HUES64 (cell line): ENCODE data around the gene LRP6.

Experiments
- H3K27ac ChIP-seq: 2 replicates; pipeline ENCODE4 v1.7.0; 2013; ENCODE audit warnings: low read depth, low read length, inconsistent platforms
- H3K27me3 ChIP-seq: 2 replicates; pipeline ENCODE4 v1.6.1; 2013; ENCODE audit warnings: mild to moderate bottlenecking, low read length; ENCODE audit not compliant: insufficient read depth
- H3K36me3 ChIP-seq: 2 replicates; pipeline ENCODE4 v1.6.1; 2013; ENCODE audit warnings: mild to moderate bottlenecking, low read length; ENCODE audit not compliant: insufficient read depth
- H3K4me1 ChIP-seq: 2 replicates; pipeline ENCODE4 v1.6.1; 2013; ENCODE audit warnings: mild to moderate bottlenecking, low read length, moderate library complexity; ENCODE audit not compliant: insufficient read depth
- H3K4me3 ChIP-seq: 2 replicates; pipeline ENCODE4 v1.5.1; 2013; ENCODE audit warnings: mild to moderate bottlenecking, low read length, moderate library complexity
- H3K9ac ChIP-seq: 2 replicates; pipeline ENCODE4 v1.6.1; 2013; ENCODE audit warnings: mild to moderate bottlenecking, low read depth, low read length
- H3K9me3 ChIP-seq: 2 replicates; pipeline ENCODE4 v1.6.1; 2013; ENCODE audit warnings: low read depth, low read length; ENCODE audit not compliant: insufficient read depth
- WGBS: fragments of 150-250, 120-280 bp; methylation state at CpG from one replicate; pipeline ENCODE4 v1.1.7; 2013; ENCODE audit warnings: missing lambda C conversion rate; 5-methylcytosine and 5-hydroxymethylcytosine counted together

LRP6 gene

DNA sequence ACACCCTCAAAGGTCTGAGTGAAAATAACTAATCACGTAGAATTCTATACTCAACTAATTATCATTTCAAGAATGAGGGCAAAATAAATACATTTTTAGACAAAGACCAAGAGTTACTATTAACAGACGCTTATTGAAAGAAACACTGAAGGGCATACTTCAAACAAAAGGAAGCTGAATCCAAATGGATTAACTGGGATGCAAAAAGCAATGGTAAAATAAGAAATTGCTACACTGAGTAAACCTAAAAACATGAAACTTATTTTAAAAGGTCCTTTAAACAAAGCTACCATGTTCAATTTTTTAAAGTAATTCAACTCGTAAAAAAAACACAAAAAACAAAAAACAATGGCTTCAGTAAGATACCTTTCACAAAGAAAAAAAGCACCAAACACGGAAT, 28.2 kb downstream of the LRP6 start:
- 85% methylated on average over 4 of the region's 4 CpGs for WGBS
- Histone ChIP-seq H3K9me3 (no peaks in the 10 kb centered on the region), H3K9ac (no peak overlapping the region), H3K4me3 (no peak overlapping the region), H3K4me1 (peaks cover 50% of the 10 kb centered on the region), H3K27ac (no peak overlapping the region; the same call in 1 of the 2 replicates), H3K27me3 (no peaks in the 10 kb centered on the region), H3K36me3 (peaks cover 7% of the 10 kb centered on the region)

DNA sequence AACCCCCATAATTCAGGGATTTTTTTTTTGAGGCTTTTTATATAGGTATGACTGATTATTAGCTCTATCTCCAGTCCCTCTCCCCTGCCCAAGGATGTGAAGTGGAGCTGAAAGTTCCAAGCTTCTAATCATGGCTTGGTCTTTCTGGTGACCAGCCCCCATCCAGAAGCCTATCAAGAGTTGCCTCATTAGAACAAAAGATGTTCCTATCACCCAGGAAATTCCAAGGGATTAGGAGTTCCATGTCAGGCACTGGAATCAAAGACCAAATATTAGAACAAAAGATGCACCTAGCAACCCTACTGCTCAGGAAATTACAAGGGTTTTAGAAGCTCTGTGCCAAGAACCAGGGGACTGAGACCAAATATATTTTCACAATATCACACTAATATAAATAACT, 29.9 kb downstream of the LRP6 start:
- Histone ChIP-seq H3K9ac (no peak overlapping the region), H3K36me3 (no peaks in the 10 kb centered on the region), H3K27ac (peak overlapping the region; percentile 11; the same call in 1 of the 2 replicates), H3K4me1 (peaks cover 43% of the 10 kb centered on the region), H3K27me3 (no peaks in the 10 kb centered on the region), H3K4me3 (no peak overlapping the region), H3K9me3 (no peaks in the 10 kb centered on the region)

DNA sequence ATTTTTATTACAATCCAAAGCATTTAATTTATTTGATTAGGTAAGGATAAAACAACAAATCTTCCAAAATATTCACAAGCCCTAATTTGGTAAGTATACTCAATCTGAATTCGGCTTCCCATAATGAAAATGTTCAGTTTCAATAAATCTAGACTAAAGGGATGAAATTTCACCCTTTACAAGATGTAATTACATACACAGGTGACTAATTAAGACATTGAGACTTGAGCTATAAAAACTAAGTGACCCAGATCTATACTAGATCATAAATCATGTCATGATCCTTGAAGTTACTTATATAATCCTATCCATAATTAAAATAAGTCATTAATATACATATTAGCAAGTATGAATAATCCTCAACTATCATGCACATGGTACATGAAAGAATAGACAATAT, 36.6 kb downstream of the LRP6 start:
- Histone ChIP-seq H3K36me3 (no peaks in the 10 kb centered on the region), H3K4me3 (no peak overlapping the region), H3K27me3 (no peaks in the 10 kb centered on the region), H3K9ac (no peak overlapping the region), H3K27ac (no peak overlapping the region), H3K9me3 (no peaks in the 10 kb centered on the region), H3K4me1 (peaks cover 33% of the 10 kb centered on the region)
- no CpG with 5 or more reads among the region's 1 CpG for WGBS

- no peak overlapping the region for H3K27ac ChIP-seq
- WGBS = 96% methylated on average over 1 of the region's 1 CpG
- H3K9ac ChIP-seq = no peak overlapping the region
These were observed 37.2 kb downstream of the LRP6 start for GRCh38 chr12:12229556-12230092.

GRCh38 chr12:12228402-12228801, 38.4 kb downstream of the LRP6 start:
- WGBS = 84% methylated on average over 5 of the region's 5 CpGs
- H3K36me3 ChIP-seq = no peaks in the 10 kb centered on the region

More at GRCh38 chr12:12229556-12230092, 37.2 kb downstream of the LRP6 start:
- Histone ChIP-seq H3K9me3 (no peaks in the 10 kb centered on the region), H3K4me1 (peaks cover 33% of the 10 kb centered on the region), H3K4me3 (no peak overlapping the region), H3K27me3 (no peaks in the 10 kb centered on the region), H3K36me3 (no peaks in the 10 kb centered on the region)

DNA sequence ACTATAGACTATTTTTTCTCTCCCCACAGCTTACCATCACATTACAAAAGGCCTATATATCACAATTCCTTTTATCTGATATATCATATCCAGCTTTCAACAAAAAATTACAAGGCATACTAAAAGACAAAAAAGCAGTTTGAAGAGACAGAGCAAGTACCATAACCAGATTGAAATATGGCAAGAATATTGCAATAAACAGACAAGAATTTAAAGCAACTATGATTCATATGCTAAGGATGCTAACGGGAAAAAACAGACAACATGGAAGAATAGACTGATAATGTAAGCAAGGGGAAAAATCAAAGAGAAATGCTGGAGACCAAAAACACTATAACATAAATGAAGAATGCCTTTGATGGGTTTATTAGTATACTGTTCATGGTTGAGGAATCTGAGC, 40.7 kb downstream of the LRP6 start:
- Histone ChIP-seq H3K4me1 (peaks cover 37% of the 10 kb centered on the region), H3K9ac (no peak overlapping the region), H3K36me3 (no peaks in the 10 kb centered on the region), H3K9me3 (no peaks in the 10 kb centered on the region), H3K4me3 (no peak overlapping the region), H3K27ac (no peak overlapping the region), H3K27me3 (no peaks in the 10 kb centered on the region)
- WGBS = 100% methylated on average over 1 of the region's 1 CpG

More at GRCh38 chr12:12228402-12228801, 38.4 kb downstream of the LRP6 start:
- Histone ChIP-seq H3K4me1 (peaks cover 39% of the 10 kb centered on the region), H3K27me3 (no peaks in the 10 kb centered on the region), H3K27ac (peak overlapping the region; percentile 12; the same call in 1 of the 2 replicates), H3K9me3 (no peaks in the 10 kb centered on the region), H3K4me3 (no peak overlapping the region), H3K9ac (no peak overlapping the region)

DNA sequence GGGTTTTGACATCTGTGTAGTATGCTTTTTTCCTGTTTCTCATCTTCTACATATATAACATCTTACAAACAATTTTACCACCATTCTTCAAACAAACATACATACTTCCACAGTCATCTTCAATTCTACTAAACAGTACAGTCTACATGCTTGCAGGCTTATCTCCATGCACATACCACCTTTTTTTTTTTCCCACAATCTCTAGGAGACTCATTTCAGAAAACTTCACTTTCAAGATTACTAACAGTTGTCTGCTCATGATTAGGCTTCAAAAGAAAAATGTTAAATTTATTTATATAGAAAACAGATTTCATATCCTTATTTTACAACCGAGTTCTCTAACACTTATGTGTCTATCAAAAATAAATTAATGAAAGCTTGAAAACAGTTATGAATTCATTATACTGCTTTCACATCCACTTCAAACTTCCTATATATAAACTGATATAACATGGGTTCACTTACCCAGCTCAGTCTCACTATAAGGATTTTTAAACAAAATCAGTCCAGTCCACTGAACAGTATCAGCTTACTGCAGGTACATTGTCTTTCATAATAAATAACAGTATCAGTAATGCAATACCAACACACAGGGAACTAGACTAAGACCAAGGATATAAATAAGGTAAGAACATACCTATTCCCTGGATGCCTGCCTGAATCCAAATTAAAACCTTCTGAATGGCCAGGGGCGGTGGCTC, 42.5 kb downstream of the LRP6 start:
- H3K27me3 ChIP-seq = no peaks in the 10 kb centered on the region
- no peak overlapping the region for H3K27ac ChIP-seq
- H3K9ac ChIP-seq = no peak overlapping the region
- H3K4me3 ChIP-seq = no peak overlapping the region
- no peaks in the 10 kb centered on the region for H3K36me3 ChIP-seq
- WGBS = 98% methylated on average over 1 of the region's 2 CpGs
- H3K9me3 ChIP-seq = no peaks in the 10 kb centered on the region
- peaks cover 37% of the 10 kb centered on the region for H3K4me1 ChIP-seq

GRCh38 chr12:12221560-12221959, 45.3 kb downstream of the LRP6 start:
- H3K9ac ChIP-seq = no peak overlapping the region
- no peaks in the 10 kb centered on the region for H3K36me3 ChIP-seq
- no peaks in the 10 kb centered on the region for H3K9me3 ChIP-seq
- 89% methylated on average over 2 of the region's 2 CpGs for WGBS
- no peak overlapping the region for H3K27ac ChIP-seq
- H3K4me1 ChIP-seq = peaks cover 30% of the 10 kb centered on the region
- no peak overlapping the region for H3K4me3 ChIP-seq
- H3K27me3 ChIP-seq = no peaks in the 10 kb centered on the region

- WGBS = 93% methylated on average over 9 of the region's 9 CpGs
- Histone ChIP-seq H3K27me3 (no peaks in the 10 kb centered on the region), H3K9me3 (no peaks in the 10 kb centered on the region), H3K27ac (no peak overlapping the region), H3K36me3 (no peaks in the 10 kb centered on the region), H3K9ac (no peak overlapping the region), H3K4me1 (peaks cover 37% of the 10 kb centered on the region), H3K4me3 (no peak overlapping the region)
These were observed 47.2 kb downstream of the LRP6 start for GRCh38 chr12:12219664-12220063.

DNA sequence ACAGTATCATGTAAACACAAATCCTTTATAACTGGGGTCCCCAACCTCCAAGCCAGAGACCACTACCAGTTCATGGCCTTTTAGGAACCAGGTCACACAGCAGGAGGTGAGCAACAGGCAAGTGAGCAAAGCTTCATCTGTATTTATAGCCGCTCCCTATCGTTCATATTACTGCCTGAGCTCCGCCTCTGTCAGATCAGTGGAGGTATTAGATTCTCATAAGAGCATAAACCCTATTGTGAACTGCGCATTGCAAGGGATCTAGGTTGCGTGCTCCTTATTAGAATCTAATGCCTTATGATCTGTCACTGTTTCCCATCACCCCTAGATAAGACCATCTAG, 49.9 kb downstream of the LRP6 start:
- H3K9ac ChIP-seq = no peak overlapping the region
- no peaks in the 10 kb centered on the region for H3K9me3 ChIP-seq
- H3K4me1 ChIP-seq = peaks cover 34% of the 10 kb centered on the region
- H3K36me3 ChIP-seq = no peaks in the 10 kb centered on the region
- H3K4me3 ChIP-seq = no peak overlapping the region
- H3K27me3 ChIP-seq = no peaks in the 10 kb centered on the region
- WGBS = 95% methylated on average over 5 of the region's 5 CpGs
- no peak overlapping the region for H3K27ac ChIP-seq

GRCh38 chr12:12216349-12217017, 50.4 kb downstream of the LRP6 start:
- Histone ChIP-seq H3K9me3 (no peaks in the 10 kb centered on the region), H3K4me1 (peaks cover 31% of the 10 kb centered on the region), H3K27ac (no peak overlapping the region), H3K36me3 (no peaks in the 10 kb centered on the region), H3K9ac (no peak overlapping the region), H3K27me3 (no peaks in the 10 kb centered on the region), H3K4me3 (no peak overlapping the region)
- WGBS = 81% methylated on average over 3 of the region's 3 CpGs
